AG09319 (cell line): Measurements from ENCODE around the gene MRPL44.
"Not testable (repeated sequence)": the region's sequence is repeated elsewhere in the genome, so short reads cannot be mapped to it uniquely, and the experiment has no call there.

Experiments
- DNase-seq: peaks from one replicate; pipeline ENCODE4 v3.0.0-alpha.2; 2010; ENCODE audit warnings: low read depth; ENCODE audit errors: extremely low read depth
- CTCF ChIP-seq: IDR thresholded peaks from 2 replicates; pipeline ENCODE4 v1.5.1; 2011; ENCODE audit warnings: low read depth, mild to moderate bottlenecking, inconsistent platforms, low read length, moderate library complexity

Gene MRPL44

GRCh38 chr2:223996391-223996790, 39.1 kb downstream of the MRPL44 start:
- TF ChIP-seq CTCF, result no peak
- no peak for DNase-seq

- no peak for DNase-seq
- no peak for TF ChIP-seq CTCF
These were observed 40.7 kb downstream of the MRPL44 start for GRCh38 chr2:223997938-223998337.

GRCh38 chr2:223998948-223999347, 41.7 kb downstream of the MRPL44 start:
- DNase-seq, result no peak
- no peak for TF ChIP-seq CTCF

GRCh38 chr2:223999862-224000261, 42.6 kb downstream of the MRPL44 start:
- no peak for DNase-seq
- no peak for TF ChIP-seq CTCF

- not testable (repeated sequence) for DNase-seq
These were observed 43.4 kb downstream of the MRPL44 start for GRCh38 chr2:224000662-224001061.

- no peak for TF ChIP-seq CTCF
- DNase-seq, result no peak
These were observed 46.9 kb downstream of the MRPL44 start for GRCh38 chr2:224004105-224004695.

GRCh38 chr2:224008702-224009261, 51.5 kb downstream of the MRPL44 start:
- no peak for TF ChIP-seq CTCF
- DNase-seq, result no peak

- no peak for DNase-seq
- TF ChIP-seq CTCF, result no peak
These were observed 52.5 kb downstream of the MRPL44 start for GRCh38 chr2:224009605-224010315.
